ACHN (cell line): ENCODE data around the gene NINL.
"Not testable (repeated sequence)": the region's sequence is repeated elsewhere in the genome, so short reads cannot be mapped to it uniquely, and the experiment has no call there.

Experiments used
- DNase-seq: peaks from one replicate; pipeline ENCODE4 v3.0.0-alpha.2; 2015
- in situ Hi-C: cut with HindIII; loops from 2 replicates; pipeline ENCODE4 v1.10.0; 2017; ENCODE audit warnings: low sequenced_read_pairs, low pct_ligation_motif_present, low pct_unique_long_range_greater_than_20kb

Gene NINL

DNA sequence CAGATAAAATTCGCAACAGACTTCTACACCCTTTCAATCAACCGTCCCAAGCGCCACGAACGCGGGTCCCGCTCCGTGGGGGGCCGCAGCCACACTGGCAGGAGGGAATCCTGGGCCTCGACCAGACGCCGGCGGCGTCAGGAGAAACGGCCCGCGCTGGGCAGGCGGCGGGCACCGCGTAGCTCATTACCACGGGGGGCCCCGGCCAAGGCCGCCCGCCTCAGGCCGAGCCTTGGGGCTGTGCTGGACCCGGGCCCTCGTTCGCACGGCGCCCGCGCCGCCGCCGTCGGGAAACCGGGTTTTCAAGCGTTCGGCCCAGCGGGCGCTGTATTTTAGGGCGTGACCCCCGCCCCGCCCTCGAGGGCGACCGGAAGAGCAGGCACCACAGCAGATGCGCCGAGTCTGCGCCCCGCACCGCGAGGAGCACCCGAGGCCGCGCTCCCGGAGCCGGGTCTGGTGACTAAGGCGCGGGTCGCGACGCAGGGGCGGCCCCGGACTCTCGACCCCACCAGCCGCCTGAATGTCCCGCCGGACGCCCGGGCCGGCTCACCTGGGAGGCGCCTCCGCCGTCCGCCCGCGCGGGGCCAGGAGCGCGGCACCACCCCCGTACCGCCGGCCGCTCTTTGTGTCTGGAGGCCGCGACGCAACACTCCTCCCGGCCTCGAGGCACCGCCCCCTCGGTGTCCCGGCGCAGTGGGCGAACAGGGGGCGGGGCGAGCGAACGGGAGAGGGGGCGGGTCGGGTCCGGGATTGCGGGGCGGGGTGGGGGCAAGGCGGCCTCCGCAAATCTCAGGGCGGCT lies at the start of gene NINL:
Gene NINL, minus strand, starts transcription at position 627 of the 800 bp plus-strand sequence. CDS start 58,944 bp downstream, outside the sequence.
- in situ Hi-C loops = no loop called here
- DNase-seq = peak; percentile 76

DNA sequence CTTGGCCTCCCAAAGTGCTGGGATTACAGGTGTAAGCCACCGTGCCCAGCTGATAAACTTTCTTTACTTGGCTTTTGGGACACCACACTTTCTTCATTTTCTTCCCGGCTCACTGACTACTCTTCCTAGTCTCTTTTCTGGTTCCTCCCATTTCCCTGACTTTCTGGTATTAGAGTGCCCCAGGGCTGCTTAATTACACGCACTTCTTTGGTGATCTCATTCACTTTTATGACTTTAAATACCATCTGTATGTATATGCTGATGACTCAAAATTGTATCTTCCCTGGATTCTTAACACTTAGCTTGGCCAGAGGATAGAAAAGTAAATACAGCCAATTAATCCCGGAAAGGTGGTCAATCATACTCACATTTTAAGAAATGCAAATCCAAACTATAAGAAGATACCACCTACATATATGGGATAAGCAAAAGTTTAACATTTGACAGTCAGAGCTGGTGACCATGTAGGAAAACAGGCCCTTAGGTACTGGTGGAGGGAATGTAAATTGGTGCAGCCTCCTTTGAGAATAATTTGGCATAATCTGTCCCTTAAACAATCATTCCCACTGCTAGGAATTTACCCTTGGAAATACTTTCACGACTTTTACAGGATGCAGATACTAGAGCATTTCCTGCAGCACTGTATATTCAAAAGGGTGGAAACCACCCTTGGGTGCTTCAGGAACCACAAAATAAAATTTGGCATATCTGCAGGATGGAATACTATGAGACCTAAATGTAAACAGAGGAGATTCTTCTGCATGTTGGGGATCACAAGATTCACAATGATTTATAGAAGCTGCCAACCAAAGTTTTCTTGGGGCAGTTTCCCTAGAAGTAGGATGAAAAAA lies 47.8 kb upstream of the NINL start:
- DNase-seq = no peak
- in situ Hi-C loops = no loop called here

DNA sequence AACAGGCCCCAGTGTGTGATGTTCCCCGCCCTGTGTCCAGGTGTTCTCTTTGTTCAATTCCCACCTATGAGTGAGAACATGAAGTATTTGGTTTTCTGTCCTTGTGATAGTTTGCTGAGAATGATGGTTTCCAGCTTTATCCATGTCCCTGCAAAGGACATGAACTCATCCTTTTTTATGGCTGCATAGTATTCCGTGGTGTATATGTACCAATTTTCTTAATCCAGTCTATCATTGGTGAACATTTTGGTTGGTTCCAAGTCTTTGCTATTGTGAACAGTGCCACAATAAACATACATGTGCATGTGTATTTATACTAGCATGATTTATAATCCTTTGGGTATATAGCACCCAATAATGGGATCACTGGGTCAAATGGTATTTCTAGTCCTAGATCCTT lies 45.3 kb upstream of the NINL start:
- DNase-seq, in situ Hi-C loops: not testable (repeated sequence)

DNA sequence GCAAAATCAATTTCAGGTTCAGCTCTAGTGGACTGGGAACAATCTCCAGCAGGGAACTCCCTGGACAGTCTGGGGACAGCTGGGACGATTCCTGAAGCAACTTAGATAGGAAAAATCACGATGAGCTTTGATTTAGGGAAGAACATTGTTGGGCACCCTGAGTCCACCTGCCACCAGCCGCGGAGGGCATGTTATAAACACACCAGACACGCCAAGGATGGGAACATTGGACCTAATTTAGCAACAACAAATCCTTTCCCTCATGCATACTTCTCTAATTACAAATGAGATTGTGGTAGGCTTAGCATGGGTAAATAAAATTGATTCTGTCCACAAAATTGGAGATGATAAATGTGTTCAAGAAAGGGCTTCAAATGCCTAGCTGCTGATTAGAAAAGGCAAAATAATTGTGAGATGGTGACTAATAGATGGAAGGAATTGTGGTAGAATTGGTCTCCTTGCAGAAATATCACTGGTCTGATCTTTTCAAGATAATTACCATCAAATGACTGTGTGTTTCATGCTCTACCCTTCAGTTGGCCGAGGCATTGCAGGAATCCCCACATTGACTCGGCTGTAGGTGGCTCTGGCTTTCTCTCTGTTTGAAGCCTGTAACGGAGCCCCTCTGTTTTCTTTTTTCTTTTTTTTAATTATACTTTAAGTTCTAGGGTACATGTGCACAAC lies 44.6 kb upstream of the NINL start:
- DNase-seq = no peak
- in situ Hi-C loops = no loop called here

DNA sequence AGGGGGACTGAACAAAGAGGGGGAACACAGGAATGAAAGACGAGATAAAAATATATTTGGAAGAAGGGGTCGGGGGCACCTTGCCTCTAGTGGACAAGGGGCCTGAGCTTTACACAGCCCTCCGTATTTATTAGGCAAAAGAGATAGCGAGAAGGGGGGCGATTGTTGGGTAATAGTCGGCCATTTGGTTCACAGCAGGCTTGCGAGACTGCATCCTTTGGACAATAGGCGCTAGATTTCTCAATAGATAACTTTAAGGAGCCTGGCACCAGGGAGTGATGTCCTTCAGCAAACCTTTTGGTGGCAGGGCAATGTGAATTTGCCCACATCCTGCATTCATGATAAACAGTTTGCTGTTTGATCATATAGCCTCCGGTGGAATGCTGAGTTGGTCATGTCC lies 41.4 kb upstream of the NINL start:
- in situ Hi-C loops = no loop called here
- DNase-seq = no peak

DNA sequence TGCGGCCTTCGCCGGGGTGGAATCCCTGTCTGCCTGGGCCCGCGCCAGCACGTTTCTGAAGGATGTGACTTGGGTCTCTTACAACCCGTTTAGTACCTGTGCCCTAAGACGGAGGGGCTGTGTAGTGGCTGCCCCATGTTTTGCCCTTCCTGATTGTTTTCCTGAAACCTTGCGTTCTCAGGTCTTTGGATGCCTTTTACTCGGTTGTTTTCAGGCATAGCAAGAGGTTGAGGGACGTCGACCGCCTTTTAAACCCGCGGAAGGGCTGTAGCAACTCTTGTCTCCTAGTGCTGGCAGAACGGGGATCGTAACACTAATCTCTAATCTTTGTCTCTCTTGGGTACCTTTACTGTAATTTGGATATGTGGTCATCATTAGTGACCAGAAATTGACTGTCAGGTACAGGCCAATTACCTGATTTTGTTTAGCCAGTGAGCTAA lies 39.2 kb upstream of the NINL start:
- in situ Hi-C loops = no loop called here
- DNase-seq = no peak

DNA sequence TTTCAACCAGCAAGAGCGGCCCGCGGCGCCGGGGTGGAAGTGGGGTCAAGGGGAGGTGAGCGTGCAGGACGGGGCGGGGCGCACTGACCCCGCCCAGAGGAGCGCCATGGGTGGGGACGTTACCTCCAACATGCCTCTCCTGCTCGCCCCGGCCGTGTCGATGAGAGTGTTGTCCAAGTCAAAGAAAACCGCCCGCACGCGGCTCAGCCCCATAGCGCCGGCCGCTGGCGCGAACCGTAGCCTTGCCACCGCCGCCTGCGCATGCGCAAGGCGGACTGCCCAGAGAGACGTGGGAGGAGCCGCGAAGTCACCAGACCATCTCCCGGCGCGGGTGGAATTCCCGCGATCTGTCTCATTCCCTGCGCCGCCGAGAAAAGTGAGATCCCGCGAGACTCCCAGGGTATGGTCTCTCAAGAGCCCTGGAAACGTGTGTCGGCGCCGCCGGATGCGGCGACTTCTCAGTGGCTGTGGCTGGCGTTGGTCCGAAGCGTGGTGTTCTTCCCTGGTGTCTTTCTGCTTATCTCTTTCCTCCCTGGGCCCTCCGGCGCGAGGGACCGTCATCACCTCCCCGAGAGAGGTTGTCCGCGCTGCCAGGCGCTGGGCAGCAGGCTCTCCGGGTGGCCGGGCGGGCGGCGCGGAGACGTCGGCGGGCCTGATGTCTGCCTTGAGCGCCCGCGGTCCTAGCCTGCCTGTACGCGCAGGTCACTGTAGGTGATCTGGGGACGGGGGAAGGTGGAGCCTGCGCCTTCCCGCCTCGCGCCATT lies 38.6 kb upstream of the NINL start, which contains the start of gene NANP:
Gene NANP, minus strand, starts transcription at position 279 of the 764 bp plus-strand sequence. Its CDS starts 66 bp downstream, at position 213.
- in situ Hi-C loops = no loop called here
- peak; percentile 97 for DNase-seq

DNA sequence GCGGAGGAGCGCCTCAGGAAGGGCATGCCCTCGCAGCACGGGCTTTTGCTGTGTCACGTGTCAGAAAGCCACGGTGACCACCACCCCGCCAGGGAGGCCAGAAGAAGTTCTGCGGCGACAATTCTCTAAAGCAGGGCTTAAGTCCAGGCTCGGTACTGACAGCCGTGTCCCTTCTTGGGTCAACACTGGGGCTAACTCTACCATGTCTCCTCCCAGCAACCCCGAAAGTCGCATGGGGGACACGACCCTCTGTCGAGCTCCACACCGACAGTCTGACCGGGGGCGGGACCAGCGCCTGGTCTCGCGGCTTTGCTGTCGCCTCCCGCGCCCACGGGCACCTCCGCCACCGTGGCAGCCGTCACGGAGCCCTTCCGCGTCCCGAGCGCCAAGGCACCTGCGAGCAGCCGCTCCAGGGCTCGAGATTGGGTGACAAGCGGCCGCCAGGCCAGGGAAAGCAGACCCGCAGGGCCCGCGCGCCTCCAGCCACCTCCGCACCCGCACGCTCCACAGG lies 37.9 kb upstream of the NINL start:
- peak; percentile 35 for DNase-seq
- in situ Hi-C loops = no loop called here

DNA sequence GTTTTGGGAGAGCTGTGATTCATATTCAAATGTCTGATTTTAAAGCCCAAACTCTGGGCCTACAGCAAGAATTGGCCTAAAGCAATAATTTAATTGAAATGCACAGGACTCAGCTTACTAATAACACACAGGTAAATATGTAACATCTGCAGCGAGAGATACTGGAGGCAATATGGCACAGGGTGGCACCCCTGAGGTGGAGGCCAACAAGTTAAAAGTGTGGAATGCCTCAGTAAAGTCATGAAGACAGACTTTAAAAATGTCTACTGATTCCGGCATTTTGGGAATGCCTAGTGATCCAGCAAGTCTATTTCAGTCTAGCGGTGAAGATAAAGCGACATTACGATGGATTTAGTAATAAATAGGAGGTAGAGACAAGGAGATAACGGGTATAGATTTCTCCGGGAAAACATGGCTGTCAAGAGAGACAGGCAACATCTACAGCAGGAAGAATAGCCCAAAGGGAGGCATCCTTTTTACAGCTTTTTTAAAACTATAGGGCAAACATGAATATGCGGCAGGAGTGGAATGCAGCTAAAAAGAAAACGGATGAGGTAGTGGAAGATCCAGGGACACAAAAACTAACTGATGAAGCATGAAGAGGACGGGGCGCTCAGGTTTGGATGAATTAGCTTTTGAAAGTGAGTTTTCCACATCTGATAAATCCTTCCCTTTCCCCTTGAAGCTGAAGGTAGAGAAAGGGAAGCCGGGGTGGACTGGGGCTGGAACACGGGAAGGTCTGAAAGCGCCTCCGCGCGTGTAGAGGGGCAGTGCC lies 37.3 kb upstream of the NINL start:
- no peak for DNase-seq
- in situ Hi-C loops = no loop called here

DNA sequence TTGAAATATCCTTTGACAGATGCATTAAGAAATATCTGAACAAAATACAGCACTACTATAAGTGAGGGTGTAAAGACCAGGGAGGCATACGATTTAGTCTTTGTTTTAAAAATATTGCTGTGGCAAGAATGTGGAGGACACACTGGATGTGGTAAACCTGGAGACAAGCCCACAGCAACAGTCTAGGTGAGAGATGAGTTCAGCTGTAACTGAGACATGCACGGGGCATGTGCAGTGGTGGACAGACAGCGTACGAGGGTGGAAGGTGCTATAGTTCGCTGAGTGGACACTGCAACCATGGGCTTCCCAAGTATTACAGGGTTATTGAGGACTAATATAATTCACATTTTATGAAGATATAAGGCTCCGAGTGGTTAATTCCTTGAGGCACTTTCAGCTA lies 36.7 kb upstream of the NINL start:
- no peak for DNase-seq
- in situ Hi-C loops = no loop called here

DNA sequence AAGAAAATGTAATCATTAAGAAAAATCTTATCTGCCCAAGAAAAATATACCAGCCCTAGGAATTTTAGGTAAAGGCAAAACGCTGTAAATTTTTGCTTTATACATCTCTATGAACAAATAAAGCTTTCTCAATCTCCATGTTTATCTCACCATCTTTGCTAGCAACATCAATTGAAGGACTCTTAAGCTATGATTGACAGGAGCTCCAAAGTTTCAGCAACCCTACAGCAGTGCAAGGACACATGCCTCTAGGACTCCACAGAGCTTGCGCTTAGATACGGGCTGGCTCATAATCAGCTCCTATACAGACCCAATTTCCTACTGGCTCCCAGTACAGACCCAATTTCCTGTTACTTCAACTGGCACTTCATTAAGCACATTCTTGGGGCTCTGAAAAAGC lies 34.2 kb upstream of the NINL start:
- DNase-seq = no peak
- in situ Hi-C loops = no loop called here

DNA sequence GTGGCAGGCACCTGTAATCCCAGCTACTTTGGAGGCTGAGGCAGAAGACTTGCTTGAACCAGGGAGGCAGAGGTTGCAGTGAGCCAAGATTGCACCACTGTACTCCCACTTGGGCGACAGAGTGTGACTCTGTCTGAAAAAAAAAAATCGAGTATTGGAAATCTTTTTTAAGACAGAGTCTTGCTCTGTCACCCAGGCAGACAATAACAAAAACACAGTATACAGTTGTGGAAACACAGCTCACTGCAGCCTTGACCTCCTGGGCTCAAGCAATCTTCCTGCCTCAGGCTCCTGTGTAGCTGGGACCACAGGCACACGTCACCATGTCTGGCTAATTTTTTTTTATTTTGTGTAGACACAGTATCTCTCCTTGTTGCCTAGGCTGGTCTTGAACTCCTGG lies 23.4 kb upstream of the NINL start:
- in situ Hi-C loops = no loop called here

DNA sequence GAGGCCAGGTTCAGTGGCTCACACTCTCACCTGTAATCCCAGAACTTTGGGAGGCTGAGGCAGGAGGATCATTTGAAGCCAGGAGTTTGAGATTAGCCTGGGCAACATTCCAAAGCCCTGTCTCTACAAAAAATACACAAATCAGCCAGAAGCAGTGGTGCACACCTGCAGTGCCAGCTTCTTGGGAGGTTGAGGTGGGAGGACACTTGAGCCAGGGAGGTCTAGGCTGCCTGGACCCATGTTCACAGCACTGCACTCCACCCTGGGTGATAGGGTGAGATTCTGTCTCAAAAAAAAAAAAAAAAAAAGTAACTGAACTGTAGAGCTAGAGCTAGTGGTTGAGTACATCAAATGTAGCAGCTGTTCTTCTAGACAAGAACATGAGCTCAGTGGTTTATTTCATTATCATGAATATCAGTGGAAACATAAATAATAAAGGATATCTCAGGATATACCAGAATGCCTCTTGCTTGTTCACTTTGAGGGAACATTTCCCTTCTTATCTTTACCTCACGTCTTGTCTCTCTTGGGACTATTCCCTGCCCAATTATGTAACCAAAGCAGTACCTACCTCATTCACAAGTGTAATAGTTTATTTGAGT lies 20.9 kb upstream of the NINL start:
- no peak for DNase-seq
- in situ Hi-C loops = no loop called here

More for the DNA sequence above, 23.4 kb upstream of the NINL start:
- DNase-seq = peak; percentile 11

DNA sequence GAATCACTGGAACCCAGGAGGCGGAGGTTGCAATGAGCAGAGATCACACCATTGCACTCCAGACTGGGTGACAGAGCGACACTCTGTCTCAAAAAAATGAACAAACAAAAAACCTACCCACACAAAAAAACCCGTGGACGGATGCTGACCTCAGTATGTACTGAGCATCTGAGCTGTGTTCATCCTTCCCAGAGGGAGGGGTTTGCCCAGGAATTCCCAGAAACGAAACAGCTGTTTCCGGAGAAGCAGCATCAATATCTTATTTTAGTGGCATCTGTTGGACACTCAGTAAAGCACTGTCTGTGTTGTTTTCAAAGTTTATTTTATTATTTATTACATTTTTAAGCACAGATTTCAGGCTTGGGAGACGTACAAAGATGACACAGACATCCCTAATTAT lies 19.8 kb upstream of the NINL start:
- no peak for DNase-seq
- in situ Hi-C loops = no loop called here

DNA sequence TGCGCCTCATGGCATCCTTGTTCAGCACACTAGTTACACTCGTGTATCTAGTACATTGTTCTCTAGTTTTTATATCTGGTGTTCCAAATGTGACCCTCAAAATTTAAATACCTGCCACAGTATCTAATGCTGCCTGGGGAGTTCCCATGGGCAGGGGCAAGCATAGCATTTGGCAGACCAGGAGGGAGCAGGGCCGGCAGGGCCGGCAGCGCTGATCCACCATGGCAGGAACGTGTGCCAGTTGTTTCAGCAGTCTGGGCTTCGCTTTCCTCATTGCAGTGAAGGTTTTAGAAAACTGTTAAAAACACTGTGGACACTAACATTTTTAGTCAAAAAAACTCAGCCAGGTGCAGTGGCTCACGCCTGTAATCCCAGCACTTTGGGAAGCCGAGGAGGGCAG lies 19.3 kb upstream of the NINL start:
- in situ Hi-C loops = no loop called here
- DNase-seq = no peak

DNA sequence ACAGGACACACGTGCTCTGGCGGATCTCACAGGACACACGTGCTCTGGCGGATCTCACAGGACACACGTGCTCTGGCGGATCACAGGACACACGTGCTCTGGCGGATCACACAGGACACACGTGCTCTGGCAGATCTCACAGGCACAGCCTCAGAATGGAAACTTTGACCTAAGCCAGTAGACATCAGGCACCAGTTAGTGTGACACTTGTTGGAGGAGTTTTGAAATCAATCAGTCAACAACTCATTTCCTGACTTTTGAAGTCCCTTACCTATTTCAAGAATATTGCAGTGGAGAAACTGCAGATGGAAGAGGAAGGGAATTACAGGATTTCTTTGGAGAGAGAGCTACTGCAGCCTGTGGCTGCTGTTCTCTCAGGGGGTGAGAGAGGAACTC lies 17.6 kb upstream of the NINL start:
- in situ Hi-C loops, DNase-seq: not testable (repeated sequence)
